ENCODE measurements around the gene BMP8A.
"Not testable (repeated sequence)": the region's sequence is repeated elsewhere in the genome, so short reads cannot be mapped to it uniquely, and the experiment has no call there.

The BMP8A gene

GRCh38 chr1:39524591-39525365 lies 33.3 kb downstream of the BMP8A start:
- H4K5ac ChIP-seq (ENCODE audit: low read length), result no peak overlapping the region
- no peaks in the 10 kb centered on the region for H3K36me3 ChIP-seq (ENCODE audit: control insufficient read depth, insufficient read depth, low read length)
- no peak overlapping the region for H4K8ac ChIP-seq (ENCODE audit: low read depth, low read length)
- no peak overlapping the region for H3K23ac ChIP-seq (ENCODE audit: low read length)
- no peak overlapping the region for H2BK120ac ChIP-seq (ENCODE audit: low read depth, low read length)
- H3K9ac ChIP-seq (ENCODE audit: low read length), result no peak overlapping the region
- H3K4ac ChIP-seq (ENCODE audit: low read depth, low read length), result no peak overlapping the region
- no peak overlapping the region for H3K56ac ChIP-seq (ENCODE audit: low read length)
- H3K79me1 ChIP-seq (ENCODE audit: low read length), result no peaks in the 10 kb centered on the region
- no peaks in the 10 kb centered on the region for H3K79me2 ChIP-seq (ENCODE audit: control insufficient read depth, insufficient read depth, low read length)
- no peak overlapping the region for H3K4me3 ChIP-seq (ENCODE audit: low read length)
- no CpG with 5 or more reads among the region's 15 CpGs for WGBS (ENCODE audit: extremely low coverage, insufficient coverage, low lambda C conversion rate)
- no peak overlapping the region for H3K18ac ChIP-seq (ENCODE audit: low read length)
- no peak overlapping the region for H2BK15ac ChIP-seq (replicated peaks; ENCODE audit: low read depth)
- no peak overlapping the region for H3K27ac ChIP-seq (ENCODE audit: low read depth, low read length)
- no peak overlapping the region for H2AK5ac ChIP-seq (ENCODE audit: low read length)
- DNase-seq, result no peak
- no peaks in the 10 kb centered on the region for H3K27me3 ChIP-seq (ENCODE audit: insufficient read depth, low read length, poor library complexity)
- no peak overlapping the region for H2BK5ac ChIP-seq (ENCODE audit: low read length)
- H3K4me2 ChIP-seq (ENCODE audit: low read length), result no peak overlapping the region
- H3K4me1 ChIP-seq (ENCODE audit: control insufficient read depth, low read depth, low read length), result no peaks in the 10 kb centered on the region

- H3K36me3 ChIP-seq (ENCODE audit: control insufficient read depth, insufficient read depth, low read length), result no peaks in the 10 kb centered on the region
- H2BK5ac ChIP-seq (ENCODE audit: low read length), result no peak overlapping the region
- WGBS (ENCODE audit: extremely low coverage, insufficient coverage, low lambda C conversion rate), result no CpG with 5 or more reads among the region's 17 CpGs
- H3K4ac ChIP-seq (ENCODE audit: low read depth, low read length), result no peak overlapping the region
- H2BK120ac ChIP-seq (ENCODE audit: low read depth, low read length), result no peak overlapping the region
- no peak overlapping the region for H2BK15ac ChIP-seq (replicated peaks; ENCODE audit: low read depth)
- no peak overlapping the region for H3K4me2 ChIP-seq (ENCODE audit: low read length)
- no peak overlapping the region for H2AK5ac ChIP-seq (ENCODE audit: low read length)
- no peak overlapping the region for H3K9ac ChIP-seq (ENCODE audit: low read length)
- no peak for DNase-seq
- H3K27ac ChIP-seq (ENCODE audit: low read depth, low read length), result no peak overlapping the region
- no peaks in the 10 kb centered on the region for H3K79me2 ChIP-seq (ENCODE audit: control insufficient read depth, insufficient read depth, low read length)
- no peaks in the 10 kb centered on the region for H3K4me1 ChIP-seq (ENCODE audit: control insufficient read depth, low read depth, low read length)
- H4K8ac ChIP-seq (ENCODE audit: low read depth, low read length), result no peak overlapping the region
- H3K79me1 ChIP-seq (ENCODE audit: low read length), result no peaks in the 10 kb centered on the region
- H3K56ac ChIP-seq (ENCODE audit: low read length), result no peak overlapping the region
- no peaks in the 10 kb centered on the region for H3K27me3 ChIP-seq (ENCODE audit: insufficient read depth, low read length, poor library complexity)
- H4K5ac ChIP-seq (ENCODE audit: low read length), result no peak overlapping the region
- H3K23ac ChIP-seq (ENCODE audit: low read length), result no peak overlapping the region
- no peak overlapping the region for H3K18ac ChIP-seq (ENCODE audit: low read length)
- H3K4me3 ChIP-seq (ENCODE audit: low read length), result no peak overlapping the region
Observed at GRCh38 chr1:39525366-39526165, 34.1 kb downstream of the BMP8A start.

- Histone ChIP-seq H3K56ac (ENCODE audit: low read length) (no peak overlapping the region), H3K79me2 (ENCODE audit: control insufficient read depth, insufficient read depth, low read length) (no peaks in the 10 kb centered on the region), H3K27me3 (ENCODE audit: insufficient read depth, low read length, poor library complexity) (no peaks in the 10 kb centered on the region), H3K27ac (ENCODE audit: low read depth, low read length) (no peak overlapping the region), H4K8ac (ENCODE audit: low read depth, low read length) (no peak overlapping the region), H3K79me1 (ENCODE audit: low read length) (no peaks in the 10 kb centered on the region), H2BK5ac (ENCODE audit: low read length) (no peak overlapping the region), H3K36me3 (ENCODE audit: control insufficient read depth, insufficient read depth, low read length) (no peaks in the 10 kb centered on the region), H3K18ac (ENCODE audit: low read length) (no peak overlapping the region), H3K4me2 (ENCODE audit: low read length) (no peak overlapping the region), H3K4me3 (ENCODE audit: low read length) (no peak overlapping the region), H3K9ac (ENCODE audit: low read length) (no peak overlapping the region), H3K23ac (ENCODE audit: low read length) (no peak overlapping the region), H4K5ac (ENCODE audit: low read length) (no peak overlapping the region), H2AK5ac (ENCODE audit: low read length) (no peak overlapping the region), H2BK15ac (replicated peaks; ENCODE audit: low read depth) (no peak overlapping the region), H3K4ac (ENCODE audit: low read depth, low read length) (no peak overlapping the region), H2BK120ac (ENCODE audit: low read depth, low read length) (no peak overlapping the region), H3K4me1 (ENCODE audit: control insufficient read depth, low read depth, low read length) (no peaks in the 10 kb centered on the region)
- no CpG with 5 or more reads among the region's 11 CpGs for WGBS (ENCODE audit: extremely low coverage, insufficient coverage, low lambda C conversion rate)
- no peak for DNase-seq
Observed at GRCh38 chr1:39526466-39527189, 35.2 kb downstream of the BMP8A start.

GRCh38 chr1:39527190-39527579 lies 35.7 kb downstream of the BMP8A start:
- not testable (repeated sequence) for H3K23ac ChIP-seq (ENCODE audit: low read length); H3K18ac ChIP-seq (ENCODE audit: low read length); H3K4me1 ChIP-seq (ENCODE audit: control insufficient read depth, low read depth, low read length); H2BK15ac ChIP-seq (replicated peaks; ENCODE audit: low read depth); H3K4me3 ChIP-seq (ENCODE audit: low read length); H3K36me3 ChIP-seq (ENCODE audit: control insufficient read depth, insufficient read depth, low read length); H2BK120ac ChIP-seq (ENCODE audit: low read depth, low read length); H3K56ac ChIP-seq (ENCODE audit: low read length); H2AK5ac ChIP-seq (ENCODE audit: low read length); H3K9ac ChIP-seq (ENCODE audit: low read length); H2BK5ac ChIP-seq (ENCODE audit: low read length); H3K79me2 ChIP-seq (ENCODE audit: control insufficient read depth, insufficient read depth, low read length); H3K27me3 ChIP-seq (ENCODE audit: insufficient read depth, low read length, poor library complexity); H4K5ac ChIP-seq (ENCODE audit: low read length); H3K4ac ChIP-seq (ENCODE audit: low read depth, low read length); H3K4me2 ChIP-seq (ENCODE audit: low read length); DNase-seq; H3K79me1 ChIP-seq (ENCODE audit: low read length); H4K8ac ChIP-seq (ENCODE audit: low read depth, low read length); H3K27ac ChIP-seq (ENCODE audit: low read depth, low read length)
- WGBS (ENCODE audit: extremely low coverage, insufficient coverage, low lambda C conversion rate), result no CpG with 5 or more reads among the region's 8 CpGs

- H3K9ac ChIP-seq (ENCODE audit: low read length), result no peak overlapping the region
- no peak overlapping the region for H3K4me3 ChIP-seq (ENCODE audit: low read length)
- no CpG with 5 or more reads among the region's 4 CpGs for WGBS (ENCODE audit: extremely low coverage, insufficient coverage, low lambda C conversion rate)
- no peaks in the 10 kb centered on the region for H3K79me2 ChIP-seq (ENCODE audit: control insufficient read depth, insufficient read depth, low read length)
- no peak overlapping the region for H4K8ac ChIP-seq (ENCODE audit: low read depth, low read length)
- H3K79me1 ChIP-seq (ENCODE audit: low read length), result no peaks in the 10 kb centered on the region
- DNase-seq, result no peak
- no peak overlapping the region for H4K5ac ChIP-seq (ENCODE audit: low read length)
- H3K56ac ChIP-seq (ENCODE audit: low read length), result no peak overlapping the region
- H2BK5ac ChIP-seq (ENCODE audit: low read length), result no peak overlapping the region
- no peak overlapping the region for H2BK120ac ChIP-seq (ENCODE audit: low read depth, low read length)
- no peaks in the 10 kb centered on the region for H3K4me1 ChIP-seq (ENCODE audit: control insufficient read depth, low read depth, low read length)
- no peak overlapping the region for H3K23ac ChIP-seq (ENCODE audit: low read length)
- H3K36me3 ChIP-seq (ENCODE audit: control insufficient read depth, insufficient read depth, low read length), result no peaks in the 10 kb centered on the region
- no peak overlapping the region for H2BK15ac ChIP-seq (replicated peaks; ENCODE audit: low read depth)
- no peak overlapping the region for H2AK5ac ChIP-seq (ENCODE audit: low read length)
- no peak overlapping the region for H3K18ac ChIP-seq (ENCODE audit: low read length)
- H3K27ac ChIP-seq (ENCODE audit: low read depth, low read length), result no peak overlapping the region
- H3K4me2 ChIP-seq (ENCODE audit: low read length), result no peak overlapping the region
- H3K27me3 ChIP-seq (ENCODE audit: insufficient read depth, low read length, poor library complexity), result no peaks in the 10 kb centered on the region
- H3K4ac ChIP-seq (ENCODE audit: low read depth, low read length), result no peak overlapping the region
Observed at GRCh38 chr1:39528082-39528481, 36.6 kb downstream of the BMP8A start.

Data from mesendoderm (in vitro differentiated cells).